Uterus (tissue), 4 donors: ENCODE data around the gene LRPPRC. TPM values are rescaled to one million over a fixed set of nuclear protein-coding genes. Genes with fewer than 3 reads are reported as not detected.

Source experiments
- DNase-seq, 2 donors: peaks; one replicate each; pipeline ENCODE4 v3.0.0-alpha.2; 2019 to 2020
- H3K27ac ChIP-seq, 2 donors: fragments of 200-600 bp; sonication (generic); 1 replicate in 1 of 2; 2 replicates in 1 of 2; pipeline ENCODE4 v1.5.1; 2016 to 2018
- H3K27me3 ChIP-seq, 2 donors: fragments of 200-600 bp; sonication (generic); one replicate each; pipeline ENCODE4 v1.5.1; 2018 to 2019; ENCODE audit warnings: control low read depth in 1 of 2
- H3K36me3 ChIP-seq, 2 donors: fragments of 200-600 bp; sonication (generic); one replicate each; pipeline ENCODE4 v1.5.1; 2019; ENCODE audit warnings: control low read depth in 1 of 2
- H3K4me1 ChIP-seq, 2 donors: fragments of 200-600 bp; sonication (generic); one replicate each; pipeline ENCODE4 v1.5.1; 2018 to 2019; ENCODE audit warnings: control low read depth in 1 of 2
- H3K4me3 ChIP-seq, 2 donors: fragments of 200-600 bp; sonication (generic); 1 replicate in 1 of 2; 2 replicates in 1 of 2; pipeline ENCODE4 v1.5.1; 2018 to 2019; ENCODE audit warnings: mild to moderate bottlenecking in 1 of 2
- H3K9me3 ChIP-seq, 2 donors: fragments of 200-600 bp; sonication (generic); one replicate each; pipeline ENCODE4 v1.5.1; 2019; ENCODE audit warnings: control low read depth in 1 of 2
- POLR2A ChIP-seq, 2 donors: fragments of 450-650 bp; IDR thresholded peaks; one replicate each; pipeline ENCODE4 v1.6.1; 2016; ENCODE audit warnings: antibody characterized with exemption in 2 of 2, mild to moderate bottlenecking in 1 of 2, moderate library complexity in 1 of 2
- intact Hi-C: fragments of 100-400 bp; cut with DNase I; formaldehyde crosslinking; loops from one replicate; pipeline ENCODE4 v1.15.1; 2023; ENCODE audit warnings: low total_unique reads
- total RNA-seq, 4 donors: library from RNA; depleted of rRNA in 3 of 4; stranded (reverse); fragments of >200 nt in 3 of 4; gene quantifications; one replicate each; pipeline versions ENCODE4 v1.1.0 to v1.2.4, GENCODE V29; 2014 to 2023
- TF ChIP-seq, protein P1 (sequence below), 4 experiments: fragments of 200-600 bp in 2 of 4; fragments of 450-650 bp in 2 of 4; sonication (generic) in 2 of 4; IDR thresholded peaks; one replicate each; pipeline ENCODE4 v1.5.1; 2016 to 2019; ENCODE audit warnings: antibody characterized with exemption in 4 of 4, mild to moderate bottlenecking in 2 of 4, moderate library complexity in 1 of 4
- donor health status: DM: yes; HTN: yes; CAD: no.

LRPPRC gene
- total RNA-seq, 4 donors from 2014 or later = 39.7 to 99.1 (median 71.6) TPM

DNA sequence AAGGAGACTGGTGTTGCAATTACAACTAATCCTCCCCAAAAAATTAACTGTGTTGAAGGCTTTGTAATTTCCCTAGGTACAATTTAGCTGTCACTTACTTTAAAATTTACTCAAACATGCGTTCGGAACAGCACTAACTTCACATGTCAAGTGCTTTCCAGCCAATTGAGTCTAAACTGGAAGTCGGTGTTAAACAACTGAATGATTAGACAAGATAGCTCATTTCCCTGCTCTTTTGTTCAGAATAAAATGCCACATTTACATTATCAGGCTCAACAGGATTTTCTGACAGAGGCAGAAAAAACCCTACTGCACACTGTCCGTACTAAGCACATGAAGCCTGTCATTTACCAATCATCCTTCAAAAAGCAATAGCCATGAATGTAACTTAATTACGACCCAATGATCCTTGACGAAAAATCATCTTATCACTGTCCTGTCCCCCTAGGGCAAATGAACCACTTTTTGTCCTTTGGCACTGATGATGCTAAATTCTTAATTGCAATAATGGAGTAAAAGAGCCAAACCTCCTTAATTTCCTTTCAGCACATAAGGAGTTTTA lies 56.0 kb downstream of the LRPPRC start:
- no peak for TF ChIP-seq POLR2A (IDR thresholded peaks at IDR 0.05)
- TF ChIP-seq, protein P1, sequence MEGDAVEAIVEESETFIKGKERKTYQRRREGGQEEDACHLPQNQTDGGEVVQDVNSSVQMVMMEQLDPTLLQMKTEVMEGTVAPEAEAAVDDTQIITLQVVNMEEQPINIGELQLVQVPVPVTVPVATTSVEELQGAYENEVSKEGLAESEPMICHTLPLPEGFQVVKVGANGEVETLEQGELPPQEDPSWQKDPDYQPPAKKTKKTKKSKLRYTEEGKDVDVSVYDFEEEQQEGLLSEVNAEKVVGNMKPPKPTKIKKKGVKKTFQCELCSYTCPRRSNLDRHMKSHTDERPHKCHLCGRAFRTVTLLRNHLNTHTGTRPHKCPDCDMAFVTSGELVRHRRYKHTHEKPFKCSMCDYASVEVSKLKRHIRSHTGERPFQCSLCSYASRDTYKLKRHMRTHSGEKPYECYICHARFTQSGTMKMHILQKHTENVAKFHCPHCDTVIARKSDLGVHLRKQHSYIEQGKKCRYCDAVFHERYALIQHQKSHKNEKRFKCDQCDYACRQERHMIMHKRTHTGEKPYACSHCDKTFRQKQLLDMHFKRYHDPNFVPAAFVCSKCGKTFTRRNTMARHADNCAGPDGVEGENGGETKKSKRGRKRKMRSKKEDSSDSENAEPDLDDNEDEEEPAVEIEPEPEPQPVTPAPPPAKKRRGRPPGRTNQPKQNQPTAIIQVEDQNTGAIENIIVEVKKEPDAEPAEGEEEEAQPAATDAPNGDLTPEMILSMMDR (IDR thresholded peaks at IDR 0.05) = no peak
- no peak overlapping the region for H3K4me3 ChIP-seq
- no peak for DNase-seq
- no peaks in the 10 kb centered on the region for H3K27me3 ChIP-seq
- no peak overlapping the region for H3K27ac ChIP-seq
- intact Hi-C loops = no loop called here
- H3K36me3 ChIP-seq = no peaks in the 10 kb centered on the region
- H3K4me1 ChIP-seq = no peaks in the 10 kb centered on the region
- H3K9me3 ChIP-seq = no peaks in the 10 kb centered on the region

DNA sequence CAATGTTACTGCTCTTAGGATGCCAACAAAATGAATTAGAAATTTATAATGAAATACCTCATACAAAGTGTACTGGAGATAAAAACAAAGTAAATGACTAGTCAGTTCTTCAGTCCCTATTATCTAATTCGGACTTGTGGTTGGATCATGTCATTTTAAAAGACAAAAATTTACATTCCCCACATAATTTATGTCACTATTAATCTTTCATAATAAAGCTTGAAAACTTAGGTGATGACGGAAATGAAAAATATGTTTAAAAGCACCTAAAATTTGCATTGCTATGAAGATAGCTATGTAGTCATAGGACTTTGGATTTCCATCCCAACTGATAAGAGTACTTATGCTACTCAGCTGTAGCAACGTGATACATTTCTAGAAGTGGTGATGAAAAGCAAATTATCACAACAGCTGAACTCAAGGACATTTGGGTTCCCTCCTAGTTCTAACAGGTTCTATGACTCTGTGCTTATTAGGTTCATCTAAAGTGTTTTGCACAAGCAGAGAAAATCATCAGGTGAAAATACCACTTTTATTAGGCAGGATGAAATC lies 58.4 kb downstream of the LRPPRC start:
- intact Hi-C loops = no loop called here
- TF ChIP-seq, protein P1 (IDR thresholded peaks at IDR 0.05) = no peak
- no peak for TF ChIP-seq POLR2A (IDR thresholded peaks at IDR 0.05)
- Histone ChIP-seq H3K27ac (no peak overlapping the region), H3K36me3 (no peaks in the 10 kb centered on the region), H3K27me3 (no peaks in the 10 kb centered on the region), H3K9me3 (no peaks in the 10 kb centered on the region), H3K4me3 (no peak overlapping the region), H3K4me1 (no peaks in the 10 kb centered on the region)
- no peak for DNase-seq

DNA sequence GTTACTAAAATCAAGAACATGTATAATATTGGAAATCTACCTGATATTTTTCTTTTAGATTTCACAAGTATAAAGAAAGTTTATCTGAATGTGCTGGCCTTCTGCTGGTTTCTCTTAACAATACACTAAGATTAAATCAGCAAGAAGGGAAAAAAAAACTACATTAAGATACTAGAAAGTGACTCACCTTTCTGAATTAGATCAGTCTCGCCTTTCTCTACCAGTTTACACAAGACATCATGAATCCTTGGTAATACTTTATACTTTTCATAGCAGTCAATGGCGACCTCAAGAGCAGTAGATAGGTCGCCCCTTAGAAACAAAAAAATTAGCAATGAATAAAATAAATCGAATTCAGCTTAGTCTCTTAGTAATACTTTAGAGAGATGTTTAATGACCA lies 61.2 kb downstream of the LRPPRC start:
- Histone ChIP-seq H3K27ac (no peak overlapping the region), H3K36me3 (no peaks in the 10 kb centered on the region), H3K4me1 (no peaks in the 10 kb centered on the region), H3K9me3 (no peaks in the 10 kb centered on the region), H3K27me3 (no peaks in the 10 kb centered on the region), H3K4me3 (no peak overlapping the region)
- intact Hi-C loops = no loop called here
- no peak for DNase-seq
- TF ChIP-seq POLR2A (IDR thresholded peaks at IDR 0.05) = no peak

DNA sequence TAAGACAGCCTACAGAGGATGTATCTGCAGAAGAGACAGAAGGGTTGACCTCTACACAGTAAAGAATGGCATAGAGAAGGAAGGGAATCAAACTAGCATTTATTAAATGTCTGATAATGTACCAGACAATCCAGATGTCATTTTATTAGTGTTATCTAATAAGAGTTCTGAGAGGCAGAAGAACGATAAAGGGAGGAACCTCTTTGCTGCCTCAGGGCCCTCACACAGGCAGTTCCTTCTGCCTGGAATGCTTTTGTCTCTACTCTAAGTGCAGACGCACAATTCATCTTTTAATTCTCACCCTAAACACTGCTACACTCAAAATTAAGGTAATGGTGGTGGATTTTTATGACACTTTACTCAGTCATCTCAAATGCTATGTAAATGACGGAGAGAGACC lies 64.5 kb downstream of the LRPPRC start:
- intact Hi-C loops = no loop called here
- H3K36me3 ChIP-seq = no peaks in the 10 kb centered on the region

DNA sequence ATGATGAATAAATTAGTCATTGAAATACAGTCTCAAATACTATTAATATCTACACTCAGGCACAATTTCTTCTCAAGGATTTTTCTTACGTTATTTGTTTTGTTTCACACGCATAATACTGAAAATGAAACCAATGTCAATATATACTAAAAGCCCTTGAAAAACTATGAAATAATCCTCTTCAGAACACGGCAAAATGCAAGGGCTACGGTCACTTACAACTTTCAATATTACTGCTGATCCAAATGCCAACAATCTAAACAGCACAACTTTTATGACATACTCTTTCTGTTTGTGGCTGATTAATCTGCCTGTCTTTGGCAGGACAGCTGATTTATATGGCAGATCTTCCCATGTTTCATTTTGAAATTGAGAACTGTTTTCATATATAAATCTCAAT lies 68.3 kb downstream of the LRPPRC start:
- intact Hi-C loops = no loop called here
- H3K4me1 ChIP-seq = no peaks in the 10 kb centered on the region
- TF ChIP-seq, protein P1 (IDR thresholded peaks at IDR 0.05) = no peak
- TF ChIP-seq POLR2A (IDR thresholded peaks at IDR 0.05) = no peak
- no peaks in the 10 kb centered on the region for H3K36me3 ChIP-seq
- H3K27me3 ChIP-seq = no peaks in the 10 kb centered on the region
- no peak for DNase-seq
- H3K27ac ChIP-seq = no peak overlapping the region
- no peak overlapping the region for H3K4me3 ChIP-seq
- H3K9me3 ChIP-seq = no peaks in the 10 kb centered on the region

More for the DNA sequence above, 64.5 kb downstream of the LRPPRC start:
- no peak for DNase-seq
- H3K27ac ChIP-seq = no peak overlapping the region
- no peak overlapping the region for H3K4me3 ChIP-seq
- no peak for TF ChIP-seq POLR2A (IDR thresholded peaks at IDR 0.05)
- TF ChIP-seq, protein P1 (IDR thresholded peaks at IDR 0.05) = no peak
- no peaks in the 10 kb centered on the region for H3K4me1 ChIP-seq
- H3K9me3 ChIP-seq = no peaks in the 10 kb centered on the region
- no peaks in the 10 kb centered on the region for H3K27me3 ChIP-seq
